ENCODE results near the gene CXCR1.
A peak's percentile ranks its signal among the peaks of the same experiment; 100 is the strongest.

GRCh38 chr2:218168635-218169462, 2.1 kb upstream of the CXCR1 start:
- TF ChIP-seq CTCF (conservative IDR thresholded peaks at IDR 0.05; ENCODE audit: low read depth, low read length) (peak; percentile 52), MAFK (IDR thresholded peaks at IDR 0.05; ENCODE audit: low read depth, low read length) (no peak), NFE2L2 (IDR thresholded peaks at IDR 0.05; ENCODE audit: low read depth, low read length) (no peak), USF2 (IDR thresholded peaks at IDR 0.05; ENCODE audit: low read depth, low read length) (no peak)

Data from IMR-90 (cell line).